ENCODE results near the gene AP5B1. TPM values are rescaled to one million over a fixed set of nuclear protein-coding genes. Genes with fewer than 3 reads are reported as not detected.

Gene AP5B1, protein sequence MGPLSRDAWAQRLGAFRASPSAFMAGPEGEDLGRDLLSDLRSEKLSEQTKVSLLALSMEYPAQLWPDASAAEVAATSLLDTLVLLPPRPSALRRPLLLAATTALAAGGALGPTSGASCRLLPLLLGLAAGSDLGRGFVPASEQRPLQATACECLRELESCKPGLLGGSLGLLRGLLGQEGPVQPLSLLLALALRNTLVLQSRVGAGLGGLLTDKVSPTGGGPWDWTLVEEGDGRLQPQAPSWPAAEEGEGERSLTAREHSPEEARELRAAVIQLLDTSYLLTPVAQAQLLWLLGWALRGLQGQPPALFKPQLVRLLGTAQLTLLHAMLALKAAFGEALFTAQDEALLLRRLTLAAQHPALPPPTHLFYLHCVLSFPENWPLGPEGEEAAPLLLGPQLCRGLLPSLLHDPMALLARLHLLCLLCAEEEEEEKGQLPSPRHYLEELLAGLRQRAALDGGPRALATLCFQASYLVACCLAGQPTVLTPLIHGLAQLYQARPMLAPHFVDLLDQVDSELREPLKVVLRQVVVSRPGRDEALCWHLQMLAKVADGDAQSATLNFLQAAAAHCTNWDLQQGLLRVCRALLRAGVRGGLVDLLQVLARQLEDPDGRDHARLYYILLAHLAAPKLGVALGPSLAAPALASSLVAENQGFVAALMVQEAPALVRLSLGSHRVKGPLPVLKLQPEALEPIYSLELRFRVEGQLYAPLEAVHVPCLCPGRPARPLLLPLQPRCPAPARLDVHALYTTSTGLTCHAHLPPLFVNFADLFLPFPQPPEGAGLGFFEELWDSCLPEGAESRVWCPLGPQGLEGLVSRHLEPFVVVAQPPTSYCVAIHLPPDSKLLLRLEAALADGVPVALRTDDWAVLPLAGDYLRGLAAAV
- 4.0 TPM for polyA plus RNA-seq (2013, experiment 1 of 2)
- polyA plus RNA-seq (2013, experiment 2 of 2): 4.1 TPM

DNA sequence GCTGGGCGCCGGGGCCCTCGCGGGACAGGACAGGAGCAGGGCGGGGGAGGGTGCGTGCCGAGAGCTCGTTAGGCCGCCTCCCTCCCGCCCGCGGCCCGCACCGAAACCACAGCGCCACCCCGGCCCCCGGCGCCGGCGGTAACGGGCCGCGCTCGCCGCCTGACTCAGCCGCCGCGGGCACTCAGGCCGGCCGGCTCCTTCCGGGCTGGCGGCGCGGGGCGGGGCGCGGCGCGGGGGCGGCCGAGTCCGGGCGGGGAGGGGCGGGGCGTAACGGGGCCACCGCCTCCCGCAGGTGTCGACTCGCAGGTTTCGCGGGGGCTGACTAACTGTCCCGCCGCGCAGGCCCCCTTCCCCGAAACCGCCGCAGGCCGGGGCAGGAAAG is at the start of gene AP5B1:
TSS of gene AP5B1 (minus strand) at position 207 of the 382 bp plus-strand sequence. CDS start 385 bp downstream, outside the sequence.
- Histone ChIP-seq H2AK5ac (ENCODE audit: low read depth, low read length) (peak within 1 kb of the TSS; percentile 99), H2BK120ac (ENCODE audit: low read depth, low read length) (peak within 1 kb of the TSS; percentile 87), H2AFZ (ENCODE audit: low read length) (peak within 1 kb of the TSS; percentile 92), H3K14ac (ENCODE audit: low read length) (peak within 1 kb of the TSS; percentile 97), H4K91ac (ENCODE audit: low read depth, low read length, poor library complexity) (peak within 1 kb of the TSS; percentile 72), H3K27me3 (ENCODE audit: control insufficient read depth in 3 of 3, insufficient read depth in 3 of 3, low read depth in 1 of 3, low read length in 3 of 3) (peaks cover 3 to 44% (median 26%) of the 10 kb centered on the region in 3 experiments), H3K79me1 (ENCODE audit: low read depth, low read length) (peaks cover 17% of the 10 kb centered on the region), H4K8ac (ENCODE audit: low read depth, low read length) (peak within 1 kb of the TSS; percentile 43), H3K4me2 (ENCODE audit: insufficient read depth, low read length, poor library complexity, severe bottlenecking) (peak within 1 kb of the TSS; percentile 83), H3K27ac (replicated peaks; ENCODE audit: low read length) (no peak within 1 kb of the TSS), H3K9ac (ENCODE audit: low read depth, low read length, poor library complexity) (peak within 1 kb of the TSS; percentile 95), H2BK15ac (ENCODE audit: low read length) (peak within 1 kb of the TSS; percentile 91), H2BK12ac (ENCODE audit: low read length) (peak within 1 kb of the TSS; percentile 94), H3K18ac (ENCODE audit: low read length) (peak within 1 kb of the TSS; percentile 96), H3K4ac (ENCODE audit: low read length) (peak within 1 kb of the TSS; percentile 66), H3K23ac (ENCODE audit: low read depth, low read length, poor library complexity) (peak within 1 kb of the TSS; percentile 98), H2BK5ac (ENCODE audit: low read length) (peak within 1 kb of the TSS; percentile 75), H3K9me3 (replicated peaks in 1 of 2; ENCODE audit: control insufficient read depth in 2 of 2, insufficient read depth in 1 of 2, low read depth in 1 of 2, low read length in 2 of 2) (no peaks in the 10 kb centered on the region), H3K4me1 (ENCODE audit: control insufficient read depth in 2 of 2, insufficient read depth in 1 of 2, low read depth in 1 of 2, low read length in 2 of 2) (peaks cover 4 to 9% of the 10 kb centered on the region in 2 donors), H3K36me3 (replicated peaks in 1 of 2; ENCODE audit: control insufficient read depth in 2 of 2, insufficient read depth in 2 of 2, low read length in 2 of 2) (peaks cover 6 to 18% of the 10 kb centered on the region in 2 donors), H3K4me3 (ENCODE audit: low read length in 2 of 2) (peak within 1 kb of the TSS; percentile 54 to 83)
- WGBS, 2 donors (ENCODE audit: extremely low coverage in 2 of 2, insufficient read length in 2 of 2, insufficient replicate concordance in 1 of 2): no CpG with 5 or more reads among the region's 59 CpGs
- peak; percentile 57 for DNase-seq (ENCODE audit: low spot score)

DNA sequence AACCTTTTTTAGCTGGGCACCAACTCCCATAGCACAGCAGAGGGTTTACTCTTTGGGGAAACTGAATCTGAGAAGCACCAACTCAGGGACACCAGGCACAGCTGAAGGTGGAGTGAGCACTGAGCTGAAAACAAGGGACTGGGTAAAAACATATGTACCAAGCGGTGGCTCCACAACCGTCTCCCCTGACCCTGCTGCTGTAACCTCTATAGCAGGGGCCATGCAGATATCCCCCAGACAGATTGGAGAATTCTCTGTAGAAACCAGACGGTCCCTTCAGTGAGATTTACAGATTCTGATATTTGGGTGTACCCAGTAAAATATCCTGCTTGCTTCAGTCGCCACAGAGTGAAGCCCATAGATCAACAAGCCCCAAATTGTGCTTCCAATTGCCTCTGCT is 48.7 kb upstream of the AP5B1 start:
- Histone ChIP-seq H4K8ac (ENCODE audit: low read depth, low read length) (no peak overlapping the region), H3K18ac (ENCODE audit: low read length) (no peak overlapping the region), H3K9me3 (replicated peaks in 1 of 2; ENCODE audit: control insufficient read depth in 2 of 2, insufficient read depth in 1 of 2, low read depth in 1 of 2, low read length in 2 of 2) (no peaks in the 10 kb centered on the region), H3K4me1 (ENCODE audit: control insufficient read depth in 2 of 2, insufficient read depth in 1 of 2, low read depth in 1 of 2, low read length in 2 of 2) (peaks cover 5 to 9% of the 10 kb centered on the region in 2 donors), H2AFZ (ENCODE audit: low read length) (no peak overlapping the region), H2BK12ac (ENCODE audit: low read length) (no peak overlapping the region), H2BK5ac (ENCODE audit: low read length) (no peak overlapping the region), H3K4me2 (ENCODE audit: insufficient read depth, low read length, poor library complexity, severe bottlenecking) (no peak overlapping the region), H3K27me3 (ENCODE audit: control insufficient read depth in 3 of 3, insufficient read depth in 3 of 3, low read depth in 1 of 3, low read length in 3 of 3) (peaks cover 0 to 9% (median 0%) of the 10 kb centered on the region in 3 experiments), H3K4ac (ENCODE audit: low read length) (no peak overlapping the region), H2BK120ac (ENCODE audit: low read depth, low read length) (no peak overlapping the region), H3K4me3 (ENCODE audit: low read length in 2 of 2) (no peak overlapping the region), H2AK5ac (ENCODE audit: low read depth, low read length) (no peak overlapping the region), H4K91ac (ENCODE audit: low read depth, low read length, poor library complexity) (no peak overlapping the region), H3K14ac (ENCODE audit: low read length) (no peak overlapping the region), H2BK15ac (ENCODE audit: low read length) (no peak overlapping the region), H3K36me3 (replicated peaks in 1 of 2; ENCODE audit: control insufficient read depth in 2 of 2, insufficient read depth in 2 of 2, low read length in 2 of 2) (no peaks in the 10 kb centered on the region), H3K27ac (replicated peaks; ENCODE audit: low read length) (no peak overlapping the region), H3K79me1 (ENCODE audit: low read depth, low read length) (peaks cover 5% of the 10 kb centered on the region), H3K23ac (ENCODE audit: low read depth, low read length, poor library complexity) (no peak overlapping the region), H3K9ac (ENCODE audit: low read depth, low read length, poor library complexity) (no peak overlapping the region)
- no CpG with 5 or more reads among the region's 4 CpGs for WGBS, 2 donors (ENCODE audit: extremely low coverage in 2 of 2, insufficient read length in 2 of 2, insufficient replicate concordance in 1 of 2)
- DNase-seq (ENCODE audit: low spot score): no peak

DNA sequence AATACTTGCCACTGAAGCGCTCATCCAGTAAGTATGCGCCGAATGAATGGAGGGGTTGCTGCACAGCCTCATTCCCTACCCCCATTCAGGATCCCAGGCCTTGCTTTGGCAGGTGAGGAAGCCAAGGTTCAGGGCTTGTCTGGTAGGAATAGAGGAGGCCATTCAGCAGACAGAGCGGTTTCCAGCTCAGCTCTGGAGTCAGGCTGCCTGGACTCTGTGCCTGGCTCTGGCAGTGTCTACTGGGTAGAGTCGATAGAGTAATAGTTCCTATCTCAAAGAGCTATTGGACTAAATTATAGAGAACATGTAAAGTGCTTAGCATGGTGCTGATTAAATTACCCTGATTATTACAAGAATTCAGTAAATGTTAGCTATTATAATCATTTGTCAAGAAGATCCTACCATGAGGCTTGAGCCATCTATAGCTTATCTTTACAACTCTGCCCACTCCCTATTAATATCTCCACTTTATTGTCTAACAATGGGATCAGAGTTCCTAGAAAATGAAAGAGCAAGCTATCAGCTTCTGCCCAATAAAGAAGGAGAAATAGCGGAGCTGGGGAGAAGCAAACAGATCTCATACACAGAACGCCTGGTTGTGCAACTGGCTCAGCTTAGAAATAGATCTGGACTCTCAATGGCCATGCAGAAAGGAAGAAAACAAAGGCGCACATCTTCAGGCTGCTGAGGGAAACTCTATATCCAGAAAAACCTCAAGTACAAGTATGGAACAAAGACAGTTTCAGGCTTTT is 46.4 kb upstream of the AP5B1 start:
- no peak overlapping the region for H3K9ac ChIP-seq (ENCODE audit: low read depth, low read length, poor library complexity)
- no CpG with 5 or more reads among the region's 8 CpGs for WGBS, 2 donors (ENCODE audit: extremely low coverage in 2 of 2, insufficient read length in 2 of 2, insufficient replicate concordance in 1 of 2)
- H2BK120ac ChIP-seq (ENCODE audit: low read depth, low read length): no peak overlapping the region
- no peak overlapping the region for H3K18ac ChIP-seq (ENCODE audit: low read length)
- H3K27ac ChIP-seq (replicated peaks; ENCODE audit: low read length): no peak overlapping the region
- H3K23ac ChIP-seq (ENCODE audit: low read depth, low read length, poor library complexity): no peak overlapping the region
- H3K9me3 ChIP-seq (replicated peaks in 1 of 2; ENCODE audit: control insufficient read depth in 2 of 2, insufficient read depth in 1 of 2, low read depth in 1 of 2, low read length in 2 of 2): no peaks in the 10 kb centered on the region
- no peaks in the 10 kb centered on the region for H3K4me1 ChIP-seq (ENCODE audit: control insufficient read depth in 2 of 2, insufficient read depth in 1 of 2, low read depth in 1 of 2, low read length in 2 of 2)
- H3K36me3 ChIP-seq (replicated peaks in 1 of 2; ENCODE audit: control insufficient read depth in 2 of 2, insufficient read depth in 2 of 2, low read length in 2 of 2): no peaks in the 10 kb centered on the region
- no peak overlapping the region for H3K4me2 ChIP-seq (ENCODE audit: insufficient read depth, low read length, poor library complexity, severe bottlenecking)
- DNase-seq (ENCODE audit: low spot score): no peak
- H3K79me1 ChIP-seq (ENCODE audit: low read depth, low read length): no peaks in the 10 kb centered on the region
- H2BK12ac ChIP-seq (ENCODE audit: low read length): no peak overlapping the region
- no peak overlapping the region for H4K91ac ChIP-seq (ENCODE audit: low read depth, low read length, poor library complexity)
- no peak overlapping the region for H4K8ac ChIP-seq (ENCODE audit: low read depth, low read length)
- H3K27me3 ChIP-seq (ENCODE audit: control insufficient read depth in 3 of 3, insufficient read depth in 3 of 3, low read depth in 1 of 3, low read length in 3 of 3): peaks cover 0 to 12% (median 0%) of the 10 kb centered on the region in 3 experiments
- no peak overlapping the region for H2BK5ac ChIP-seq (ENCODE audit: low read length)
- H3K4me3 ChIP-seq (ENCODE audit: low read length in 2 of 2): peak overlapping the region in 1 of 2 donors; percentile 1
- H2BK15ac ChIP-seq (ENCODE audit: low read length): no peak overlapping the region
- no peak overlapping the region for H3K4ac ChIP-seq (ENCODE audit: low read length)
- H2AK5ac ChIP-seq (ENCODE audit: low read depth, low read length): no peak overlapping the region
- H3K14ac ChIP-seq (ENCODE audit: low read length): no peak overlapping the region
- H2AFZ ChIP-seq (ENCODE audit: low read length): no peak overlapping the region
